Measurements from ENCODE around the gene CFTR. TPM values are rescaled to one million over a fixed set of nuclear protein-coding genes. Genes with fewer than 3 reads are reported as not detected.

Gene CFTR
- total RNA-seq, 1 experiment from 2014 or later: 0.72 TPM

- DNase-seq (ENCODE audit: low spot score) (no peak), ATAC-seq (no peak)
- H3K27ac Mint-ChIP-seq: no peak overlapping the region
- ChIA-PET CTCF (no interaction called here), POLR2A (no interaction called here)
- no peaks in the 10 kb centered on the region for H3K27me3 Mint-ChIP-seq (ENCODE audit: low read depth)
- no peaks in the 10 kb centered on the region for H3K36me3 Mint-ChIP-seq
- H3K4me1 Mint-ChIP-seq: no peaks in the 10 kb centered on the region
- H3K4me3 Mint-ChIP-seq: no peak overlapping the region
- TF ChIP-seq FOXP4 (CRISPR knock-in tag; IDR thresholded peaks at IDR 0.05) (no peak), NFATC4 (CRISPR knock-in tag; IDR thresholded peaks at IDR 0.05) (no peak), ZNF263 (CRISPR knock-in tag; IDR thresholded peaks at IDR 0.05; ENCODE audit: low read depth) (no peak), NFYB (CRISPR knock-in tag; conservative IDR thresholded peaks at IDR 0.05; ENCODE audit: low read depth) (no peak), ELF4 (CRISPR knock-in tag; IDR thresholded peaks at IDR 0.05; ENCODE audit: low read depth) (no peak), E2F1 (CRISPR knock-in tag; IDR thresholded peaks at IDR 0.05) (no peak), CBFB (CRISPR knock-in tag; IDR thresholded peaks at IDR 0.05; ENCODE audit: low read depth) (no peak), SOX15 (CRISPR knock-in tag; IDR thresholded peaks at IDR 0.05) (no peak), ATF6 (CRISPR knock-in tag; IDR thresholded peaks at IDR 0.05) (no peak), NR2C2 (CRISPR knock-in tag; IDR thresholded peaks at IDR 0.05) (no peak), JUN (CRISPR knock-in tag; IDR thresholded peaks at IDR 0.05) (no peak), MYBL2 (CRISPR knock-in tag; IDR thresholded peaks at IDR 0.05) (no peak), ESRRA (CRISPR knock-in tag; IDR thresholded peaks at IDR 0.05; ENCODE audit: borderline replicate concordance) (no peak), IRF2 (CRISPR knock-in tag; IDR thresholded peaks at IDR 0.05; ENCODE audit: borderline replicate concordance, low read depth) (no peak), ZNF138 (CRISPR knock-in tag; conservative IDR thresholded peaks at IDR 0.05) (no peak), PREB (CRISPR knock-in tag; IDR thresholded peaks at IDR 0.05; ENCODE audit: borderline replicate concordance) (no peak)
- no peaks in the 10 kb centered on the region for H3K9me3 Mint-ChIP-seq
Measured at GRCh38 chr7:117493460-117493859, 13.6 kb downstream of the CFTR start.

GRCh38 chr7:117495308-117495707, 15.5 kb downstream of the CFTR start:
- no peaks in the 10 kb centered on the region for H3K4me1 Mint-ChIP-seq
- no peak overlapping the region for H3K27ac Mint-ChIP-seq
- no peaks in the 10 kb centered on the region for H3K9me3 Mint-ChIP-seq
- H3K27me3 Mint-ChIP-seq (ENCODE audit: low read depth): no peaks in the 10 kb centered on the region
- no peaks in the 10 kb centered on the region for H3K36me3 Mint-ChIP-seq
- ChIA-PET POLR2A (no interaction called here), CTCF (no interaction called here)
- H3K4me3 Mint-ChIP-seq: no peak overlapping the region
- TF ChIP-seq ZNF263 (CRISPR knock-in tag; IDR thresholded peaks at IDR 0.05; ENCODE audit: low read depth) (no peak), OVOL2 (CRISPR knock-in tag; IDR thresholded peaks at IDR 0.05; ENCODE audit: borderline replicate concordance) (no peak), SMAD3 (CRISPR knock-in tag; IDR thresholded peaks at IDR 0.05; ENCODE audit: borderline replicate concordance) (no peak), E2F1 (CRISPR knock-in tag; IDR thresholded peaks at IDR 0.05) (no peak), KAT7 (CRISPR knock-in tag; IDR thresholded peaks at IDR 0.05; ENCODE audit: borderline replicate concordance) (no peak), SMAD4 (CRISPR knock-in tag; IDR thresholded peaks at IDR 0.05) (no peak)
- DNase-seq (ENCODE audit: low spot score): no peak
- no peak for ATAC-seq
